DND-41 (cell line): Measurements from ENCODE around the gene SMARCD2.

Experiments
- CTCF ChIP-seq: IDR thresholded peaks from 2 replicates; pipeline ENCODE4 v1.5.1; 2012; ENCODE audit warnings: borderline replicate concordance, low read length, moderate library complexity, mild to moderate bottlenecking; ENCODE audit not compliant: poor library complexity, severe bottlenecking; ENCODE audit errors: extremely low read depth
- EZH2 ChIP-seq: IDR thresholded peaks from 3 replicates; pipeline ENCODE4 v1.6.1; 2012; ENCODE audit warnings: borderline replicate concordance, low read depth, mild to moderate bottlenecking, moderate library complexity, low read length, inconsistent platforms; ENCODE audit not compliant: severe bottlenecking

- no peak for TF ChIP-seq CTCF
- TF ChIP-seq EZH2, result no peak
These were observed 18.7 kb downstream of the SMARCD2 start for GRCh38 chr17:63823659-63824331.
